ENCODE measurements around the gene MRPL10.
A peak's percentile ranks its signal among the peaks of the same experiment; 100 is the strongest.

Gene MRPL10

GRCh38 chr17:47789611-47790561 lies 41.5 kb downstream of the MRPL10 start:
- DNase-seq (ENCODE audit: low spot score): peak; percentile 84
- TF ChIP-seq, protein P1, sequence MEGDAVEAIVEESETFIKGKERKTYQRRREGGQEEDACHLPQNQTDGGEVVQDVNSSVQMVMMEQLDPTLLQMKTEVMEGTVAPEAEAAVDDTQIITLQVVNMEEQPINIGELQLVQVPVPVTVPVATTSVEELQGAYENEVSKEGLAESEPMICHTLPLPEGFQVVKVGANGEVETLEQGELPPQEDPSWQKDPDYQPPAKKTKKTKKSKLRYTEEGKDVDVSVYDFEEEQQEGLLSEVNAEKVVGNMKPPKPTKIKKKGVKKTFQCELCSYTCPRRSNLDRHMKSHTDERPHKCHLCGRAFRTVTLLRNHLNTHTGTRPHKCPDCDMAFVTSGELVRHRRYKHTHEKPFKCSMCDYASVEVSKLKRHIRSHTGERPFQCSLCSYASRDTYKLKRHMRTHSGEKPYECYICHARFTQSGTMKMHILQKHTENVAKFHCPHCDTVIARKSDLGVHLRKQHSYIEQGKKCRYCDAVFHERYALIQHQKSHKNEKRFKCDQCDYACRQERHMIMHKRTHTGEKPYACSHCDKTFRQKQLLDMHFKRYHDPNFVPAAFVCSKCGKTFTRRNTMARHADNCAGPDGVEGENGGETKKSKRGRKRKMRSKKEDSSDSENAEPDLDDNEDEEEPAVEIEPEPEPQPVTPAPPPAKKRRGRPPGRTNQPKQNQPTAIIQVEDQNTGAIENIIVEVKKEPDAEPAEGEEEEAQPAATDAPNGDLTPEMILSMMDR (IDR thresholded peaks at IDR 0.05; ENCODE audit: extremely low read depth, missing control alignments): peak; percentile 75

DNA sequence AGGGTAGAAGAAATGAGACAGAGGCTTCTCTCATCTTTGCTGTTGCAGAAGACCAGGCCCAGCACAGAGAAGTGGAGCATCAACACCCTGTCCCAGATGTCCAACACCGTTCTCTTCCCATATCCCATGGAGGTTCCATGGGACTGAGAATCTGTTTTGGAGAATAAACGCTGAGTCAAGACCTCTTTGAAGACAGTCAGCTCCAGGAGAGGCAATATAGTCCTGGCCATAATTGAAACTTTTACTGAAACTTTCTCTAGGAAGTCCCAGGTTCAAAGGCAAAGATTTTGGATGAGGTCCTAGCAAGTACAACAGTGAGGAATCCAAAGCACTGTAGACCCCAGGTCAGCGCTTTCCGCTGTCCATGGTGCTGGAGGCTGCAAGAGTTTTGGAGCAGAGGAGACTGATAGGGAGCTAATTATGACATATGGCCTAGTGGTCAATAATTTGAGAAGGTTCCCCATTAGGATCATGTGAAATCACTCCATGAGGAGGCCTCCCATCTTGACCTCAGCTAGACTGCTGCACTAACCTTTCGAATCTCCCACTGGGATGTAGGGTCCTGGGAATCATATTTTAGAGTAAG lies 45.7 kb downstream of the MRPL10 start:
- peak; percentile 55 for DNase-seq (ENCODE audit: low spot score)

DNA sequence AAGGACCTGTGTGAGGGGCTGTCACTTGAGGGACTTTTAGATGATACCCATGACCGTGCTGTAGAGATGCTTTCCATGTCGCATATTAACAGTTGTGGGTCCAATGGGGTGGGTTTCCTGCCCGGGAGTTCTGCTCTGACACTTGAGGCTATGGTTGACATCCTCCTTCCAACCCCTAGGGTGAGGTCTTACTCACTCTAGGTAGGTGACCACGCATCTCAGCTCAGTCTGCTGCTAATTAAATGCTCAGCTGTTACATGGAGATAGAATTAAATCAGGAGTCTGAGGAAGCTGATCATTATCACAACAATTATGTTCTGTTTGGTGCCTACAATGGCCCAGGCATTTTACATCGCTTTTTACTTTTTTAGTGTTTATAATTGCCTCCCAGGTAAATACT lies 49.9 kb downstream of the MRPL10 start:
- TF ChIP-seq, protein P1 (IDR thresholded peaks at IDR 0.05; ENCODE audit: extremely low read depth, missing control alignments): no peak
- DNase-seq (ENCODE audit: low spot score): no peak

More for the DNA sequence above, 45.7 kb downstream of the MRPL10 start:
- TF ChIP-seq, protein P1 (IDR thresholded peaks at IDR 0.05; ENCODE audit: extremely low read depth, missing control alignments): no peak

DNA sequence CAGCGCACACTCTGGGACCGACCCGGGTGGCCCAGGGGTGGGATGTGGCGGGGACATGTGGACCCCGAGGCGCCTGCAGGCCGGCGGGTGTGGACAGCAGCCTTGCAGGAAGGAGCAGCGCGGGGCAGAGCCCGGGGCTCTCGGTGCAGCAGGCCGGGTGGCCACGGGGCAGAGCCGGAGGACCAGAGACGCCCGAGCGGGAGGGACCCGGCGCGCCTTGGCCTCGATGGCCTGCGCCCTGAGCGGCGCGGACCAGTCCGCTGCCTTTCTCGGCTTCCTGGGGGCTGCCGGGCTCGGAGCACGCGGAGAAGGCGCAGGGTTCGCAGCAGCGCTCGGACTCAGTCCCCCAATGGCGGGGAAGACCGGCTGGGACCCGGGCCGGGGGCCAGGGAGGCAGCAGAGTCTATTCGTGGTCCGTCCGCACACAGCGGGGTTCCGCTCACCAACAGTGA lies 53.1 kb downstream of the MRPL10 start:
- no peak for DNase-seq (ENCODE audit: low spot score)
- TF ChIP-seq, protein P1 (IDR thresholded peaks at IDR 0.05; ENCODE audit: extremely low read depth, missing control alignments): no peak

DNA sequence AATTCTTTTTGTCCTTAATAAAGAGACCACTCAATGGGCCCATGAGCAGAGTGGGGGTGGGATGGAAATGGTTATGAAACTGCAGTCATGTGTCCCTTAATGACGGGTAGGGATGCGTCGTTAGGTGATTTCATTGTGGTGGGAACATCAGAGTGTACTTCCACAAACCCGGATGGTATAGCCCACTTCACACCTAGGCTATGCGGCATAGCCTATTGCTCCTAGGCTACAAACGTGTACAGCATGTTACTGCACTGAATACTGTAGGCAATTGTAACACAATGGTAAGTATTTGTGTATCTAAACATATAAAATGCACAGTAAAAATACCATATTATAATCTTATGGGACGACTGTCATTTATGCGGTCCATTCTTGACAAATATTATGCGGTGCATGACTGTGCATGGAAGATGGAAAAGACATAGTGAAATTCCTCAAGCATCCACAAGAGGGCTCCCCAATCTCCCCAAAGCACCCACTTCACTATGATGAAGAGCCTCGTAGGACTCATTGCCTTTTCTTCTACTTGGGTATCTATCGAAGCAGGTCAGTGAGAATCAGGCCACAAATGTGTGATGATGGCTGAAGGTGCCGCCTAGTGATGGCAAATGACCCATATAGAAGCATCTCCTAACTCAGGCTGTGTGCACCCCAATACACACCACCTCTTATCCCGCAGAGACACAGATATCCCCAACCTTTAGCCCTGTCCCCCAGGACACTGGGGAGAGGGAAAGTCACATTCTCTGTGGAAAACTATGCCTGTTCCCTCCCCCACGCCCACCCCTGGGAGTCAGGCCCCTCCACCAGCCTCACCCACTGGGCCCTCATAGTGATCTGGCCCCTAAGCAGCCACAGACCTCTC lies 54.8 kb downstream of the MRPL10 start:
- peak; percentile 82 for DNase-seq (ENCODE audit: low spot score)
- TF ChIP-seq, protein P1 (IDR thresholded peaks at IDR 0.05; ENCODE audit: extremely low read depth, missing control alignments): peak; percentile 42

DNA sequence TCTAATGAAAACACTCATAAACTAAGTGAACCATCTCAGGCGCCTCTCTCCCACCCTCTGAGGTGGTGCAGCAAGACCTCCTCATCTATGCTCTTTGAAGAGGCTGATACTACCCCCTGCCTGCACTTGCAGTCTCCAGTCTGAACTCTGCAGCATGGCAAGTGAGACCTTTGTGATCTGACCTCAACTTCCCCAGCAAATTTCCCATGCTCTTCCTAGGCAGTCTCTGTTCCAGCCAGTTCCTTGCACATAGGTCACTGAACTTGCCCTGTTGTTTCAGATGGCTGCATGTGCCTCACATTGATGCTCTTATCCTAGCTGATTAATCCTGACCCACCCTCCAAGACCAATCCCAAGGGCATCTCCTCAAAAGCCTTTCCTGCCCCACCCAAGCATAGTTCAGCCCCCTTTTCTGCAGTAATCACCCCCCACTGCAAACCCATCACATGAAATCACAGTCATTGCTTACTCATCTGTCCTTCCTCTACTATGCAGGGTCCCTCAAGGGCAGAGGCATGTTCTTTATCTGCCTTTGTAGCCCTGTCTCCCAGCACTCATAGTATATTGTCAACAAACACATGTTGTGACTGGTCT lies 56.3 kb downstream of the MRPL10 start:
- no peak for DNase-seq (ENCODE audit: low spot score)
- TF ChIP-seq, protein P1 (IDR thresholded peaks at IDR 0.05; ENCODE audit: extremely low read depth, missing control alignments): no peak
